ENCODE measurements around the gene LRCH4.

LRCH4 gene

GRCh38 chr7:100582650-100583049, 3.3 kb downstream of the LRCH4 start:
- no peak for DNase-seq (ENCODE audit: low read depth in 2 of 3, low spot score in 1 of 3)

- DNase-seq (ENCODE audit: low read depth in 2 of 3, low spot score in 1 of 3): no peak
Measured at GRCh38 chr7:100582041-100582579, 3.8 kb downstream of the LRCH4 start.

GRCh38 chr7:100580466-100581283, 5.3 kb downstream of the LRCH4 start:
- no peak for DNase-seq (ENCODE audit: low read depth in 2 of 3, low spot score in 1 of 3)

- no peak for DNase-seq (ENCODE audit: low read depth in 2 of 3, low spot score in 1 of 3)
Measured at GRCh38 chr7:100578246-100579183, 7.4 kb downstream of the LRCH4 start.

- DNase-seq (ENCODE audit: low read depth in 2 of 3, low spot score in 1 of 3): no peak
Measured at GRCh38 chr7:100577507-100577906, 8.4 kb downstream of the LRCH4 start.

- no peak for DNase-seq (ENCODE audit: low read depth in 2 of 3, low spot score in 1 of 3)
Measured at GRCh38 chr7:100577103-100577502, 8.8 kb downstream of the LRCH4 start.

- DNase-seq (ENCODE audit: low read depth in 2 of 3, low spot score in 1 of 3): no peak
Measured at GRCh38 chr7:100576384-100576993, 9.4 kb downstream of the LRCH4 start.

GRCh38 chr7:100575746-100576383, 10.1 kb downstream of the LRCH4 start:
- DNase-seq (ENCODE audit: low read depth in 2 of 3, low spot score in 1 of 3): no peak

GRCh38 chr7:100575206-100575631, 10.7 kb downstream of the LRCH4 start:
- DNase-seq (ENCODE audit: low read depth in 2 of 3, low spot score in 1 of 3): no peak

- DNase-seq (ENCODE audit: low read depth in 2 of 3, low spot score in 1 of 3): no peak
Measured at GRCh38 chr7:100574362-100575205, 11.3 kb downstream of the LRCH4 start.

- DNase-seq (ENCODE audit: low read depth in 2 of 3, low spot score in 1 of 3): no peak
Measured at GRCh38 chr7:100573691-100574361, 12.1 kb downstream of the LRCH4 start, which contains the start of gene SAP25. TSS of gene SAP25 (minus strand) at chr7:100573900. CDS start at chr7:100573742, 158 bp downstream.

- DNase-seq (ENCODE audit: low read depth in 2 of 3, low spot score in 1 of 3): no peak
Measured at GRCh38 chr7:100572949-100573675, 12.8 kb downstream of the LRCH4 start.

GRCh38 chr7:100572281-100572948, 13.5 kb downstream of the LRCH4 start:
- DNase-seq (ENCODE audit: low read depth in 2 of 3, low spot score in 1 of 3): no peak

GRCh38 chr7:100571829-100572116, 14.2 kb downstream of the LRCH4 start:
- DNase-seq (ENCODE audit: low read depth in 2 of 3, low spot score in 1 of 3): no peak

- DNase-seq (ENCODE audit: low read depth in 2 of 3, low spot score in 1 of 3): no peak
Measured at GRCh38 chr7:100570954-100571828, 14.7 kb downstream of the LRCH4 start.

- DNase-seq (ENCODE audit: low read depth in 2 of 3, low spot score in 1 of 3): peak in 1 of 3 donors; percentile 46
Measured at GRCh38 chr7:100568896-100569844, 16.8 kb downstream of the LRCH4 start.
